ENCODE results near the gene ZNF117. TPM values are rescaled to one million over a fixed set of nuclear protein-coding genes. Genes with fewer than 3 reads are reported as not detected.
A peak's percentile ranks its signal among the peaks of the same experiment; 100 is the strongest.

Gene ZNF117
- total and polyA plus RNA-seq, 9 of the 15 experiments (the other 6 are each of a cell fraction or from before 2014, with no cell fraction given) = 2.5 to 18.9 (median 14.1) TPM

DNA sequence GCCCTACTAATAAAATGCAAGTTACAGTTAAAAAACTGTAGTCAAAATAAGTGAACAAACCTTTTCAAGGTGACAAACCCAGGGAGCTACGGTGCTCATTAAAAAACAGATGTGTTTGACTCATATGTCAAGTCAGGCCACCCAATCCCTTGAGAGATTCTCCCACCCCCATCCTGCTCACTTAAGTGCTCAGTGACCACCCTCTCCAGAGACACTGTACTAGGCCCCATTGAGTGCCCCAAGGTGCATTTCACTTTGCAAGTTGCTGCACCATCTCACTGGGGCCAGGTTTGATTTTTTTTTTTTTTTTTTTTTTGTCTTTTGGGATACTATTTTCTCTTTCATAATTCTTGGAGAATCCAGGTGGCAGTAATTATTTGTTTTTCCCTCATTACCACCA lies 13.7 kb upstream of the ZNF117 start:
- WGBS (ENCODE audit: insufficient coverage, low coverage, missing lambda C conversion rate) = 19% methylated on average over 1 of the region's 1 CpG
- ATAC-seq (peak; percentile 5; the same call in 1 of the 3 replicates), DNase-seq (ENCODE audit: extremely low read depth in 1 of 4, low spot score in 3 of 4) (peak in 3 of 4 experiments; percentile 20 to 61 (median 42)), FAIRE-seq (no peak)
- H3K79me2 ChIP-seq (ENCODE audit: control insufficient read depth, insufficient read depth, low read length) = peaks cover 63% of the 10 kb centered on the region
- in situ Hi-C loops (cut with MboI) (no loop called here), intact Hi-C loops (cut with micrococcal nuclease) (no loop called here)
- H3K9me1 ChIP-seq (ENCODE audit: control insufficient read depth, insufficient read depth, low read length) = no peaks in the 10 kb centered on the region
- H2AFZ ChIP-seq (ENCODE audit: low read depth, low read length) = no peak overlapping the region
- POLR2A ChIA-PET = interaction anchor here (0.6 kb wide), 1 partner anchor 8 kb away, joined by 4 read pairs; no protein-coding TSS in a partner anchor
- H3K4me1 ChIP-seq (replicated peaks in 1 of 2; ENCODE audit: control insufficient read depth in 2 of 2, insufficient read depth in 2 of 2, low read length in 2 of 2) = peaks cover 24 to 36% of the 10 kb centered on the region in 2 experiments; a peak in 4 of 5 replicates
- BruUV-seq (replicated peaks) = no TSS peak
- H3K36me3 ChIP-seq (ENCODE audit: control insufficient read depth, insufficient read depth, low read length) = peaks cover 31% of the 10 kb centered on the region
- CTCF ChIA-PET (ENCODE audit: low intra/inter-chr PET ratio) = no interaction called here
- H3K4me3 ChIP-seq = 0 out of 2 replicates have a peak overlapping the region, but pooled peaks have one; percentile 74
- H3K27ac ChIP-seq (ENCODE audit: extremely low read depth, low read depth, low read length) = no peak overlapping the region
- no peaks in the 10 kb centered on the region for H4K20me1 ChIP-seq (replicated peaks; ENCODE audit: control insufficient read depth, insufficient read depth, low read length)
- H3K27me3 ChIP-seq (ENCODE audit: control insufficient read depth in 2 of 2, insufficient read depth in 2 of 2, low read length in 2 of 2) = no peaks in the 10 kb centered on the region
- H3K9ac ChIP-seq (ENCODE audit: insufficient read depth in 1 of 2, low read depth in 2 of 2, low read length in 2 of 2) = peak overlapping the region in 1 of 2 experiments; percentile 83; a peak in 2 of 4 replicates
- H3K9me3 ChIP-seq (replicated peaks; ENCODE audit: control insufficient read depth, insufficient read depth, low read depth, low read length) = peaks cover 17% of the 10 kb centered on the region
- peak overlapping the region; percentile 90 for H3K4me2 ChIP-seq (ENCODE audit: insufficient read depth, low read length)
- peak; percentile 9; the same call in 1 of the 2 replicates for TF ChIP-seq EP400 (IDR thresholded peaks at IDR 0.05)
- TF ChIP-seq AFF4 (CRISPR knock-in tag; IDR thresholded peaks at IDR 0.05) = 0 out of 2 replicates have a peak, but pooled peaks have one; percentile 36
- TF ChIP-seq TBL1XR1 (IDR thresholded peaks at IDR 0.05; ENCODE audit: low read length in 2 of 2) = no peak
- TF ChIP-seq FOXA1 (IDR thresholded peaks at IDR 0.05; ENCODE audit: borderline replicate concordance) = no peak
- TF ChIP-seq, protein P1, sequence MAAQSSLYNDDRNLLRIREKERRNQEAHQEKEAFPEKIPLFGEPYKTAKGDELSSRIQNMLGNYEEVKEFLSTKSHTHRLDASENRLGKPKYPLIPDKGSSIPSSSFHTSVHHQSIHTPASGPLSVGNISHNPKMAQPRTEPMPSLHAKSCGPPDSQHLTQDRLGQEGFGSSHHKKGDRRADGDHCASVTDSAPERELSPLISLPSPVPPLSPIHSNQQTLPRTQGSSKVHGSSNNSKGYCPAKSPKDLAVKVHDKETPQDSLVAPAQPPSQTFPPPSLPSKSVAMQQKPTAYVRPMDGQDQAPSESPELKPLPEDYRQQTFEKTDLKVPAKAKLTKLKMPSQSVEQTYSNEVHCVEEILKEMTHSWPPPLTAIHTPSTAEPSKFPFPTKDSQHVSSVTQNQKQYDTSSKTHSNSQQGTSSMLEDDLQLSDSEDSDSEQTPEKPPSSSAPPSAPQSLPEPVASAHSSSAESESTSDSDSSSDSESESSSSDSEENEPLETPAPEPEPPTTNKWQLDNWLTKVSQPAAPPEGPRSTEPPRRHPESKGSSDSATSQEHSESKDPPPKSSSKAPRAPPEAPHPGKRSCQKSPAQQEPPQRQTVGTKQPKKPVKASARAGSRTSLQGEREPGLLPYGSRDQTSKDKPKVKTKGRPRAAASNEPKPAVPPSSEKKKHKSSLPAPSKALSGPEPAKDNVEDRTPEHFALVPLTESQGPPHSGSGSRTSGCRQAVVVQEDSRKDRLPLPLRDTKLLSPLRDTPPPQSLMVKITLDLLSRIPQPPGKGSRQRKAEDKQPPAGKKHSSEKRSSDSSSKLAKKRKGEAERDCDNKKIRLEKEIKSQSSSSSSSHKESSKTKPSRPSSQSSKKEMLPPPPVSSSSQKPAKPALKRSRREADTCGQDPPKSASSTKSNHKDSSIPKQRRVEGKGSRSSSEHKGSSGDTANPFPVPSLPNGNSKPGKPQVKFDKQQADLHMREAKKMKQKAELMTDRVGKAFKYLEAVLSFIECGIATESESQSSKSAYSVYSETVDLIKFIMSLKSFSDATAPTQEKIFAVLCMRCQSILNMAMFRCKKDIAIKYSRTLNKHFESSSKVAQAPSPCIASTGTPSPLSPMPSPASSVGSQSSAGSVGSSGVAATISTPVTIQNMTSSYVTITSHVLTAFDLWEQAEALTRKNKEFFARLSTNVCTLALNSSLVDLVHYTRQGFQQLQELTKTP (IDR thresholded peaks at IDR 0.05; ENCODE audit: low read depth in 1 of 2, partially characterized antibody in 2 of 2) = peak in 1 of 2 experiments; percentile 19
- TF ChIP-seq MAZ (CRISPR knock-in tag; conservative IDR thresholded peaks at IDR 0.05 in 1 of 2, IDR thresholded peaks at IDR 0.05 in 1 of 2) = no peak
- TF ChIP-seq, protein P2, sequence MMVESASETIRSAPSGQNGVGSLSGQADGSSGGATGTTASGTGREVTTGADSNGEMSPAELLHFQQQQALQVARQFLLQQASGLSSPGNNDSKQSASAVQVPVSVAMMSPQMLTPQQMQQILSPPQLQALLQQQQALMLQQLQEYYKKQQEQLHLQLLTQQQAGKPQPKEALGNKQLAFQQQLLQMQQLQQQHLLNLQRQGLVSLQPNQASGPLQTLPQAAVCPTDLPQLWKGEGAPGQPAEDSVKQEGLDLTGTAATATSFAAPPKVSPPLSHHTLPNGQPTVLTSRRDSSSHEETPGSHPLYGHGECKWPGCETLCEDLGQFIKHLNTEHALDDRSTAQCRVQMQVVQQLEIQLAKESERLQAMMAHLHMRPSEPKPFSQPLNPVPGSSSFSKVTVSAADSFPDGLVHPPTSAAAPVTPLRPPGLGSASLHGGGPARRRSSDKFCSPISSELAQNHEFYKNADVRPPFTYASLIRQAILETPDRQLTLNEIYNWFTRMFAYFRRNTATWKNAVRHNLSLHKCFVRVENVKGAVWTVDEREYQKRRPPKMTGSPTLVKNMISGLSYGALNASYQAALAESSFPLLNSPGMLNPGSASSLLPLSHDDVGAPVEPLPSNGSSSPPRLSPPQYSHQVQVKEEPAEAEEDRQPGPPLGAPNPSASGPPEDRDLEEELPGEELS (CRISPR knock-in tag; IDR thresholded peaks at IDR 0.05; ENCODE audit: borderline replicate concordance) = no peak
- TF ChIP-seq POLR2H (tag; IDR thresholded peaks at IDR 0.05; ENCODE audit: low read depth) = peak; percentile 34; the same call in 1 of the 2 replicates
- TF ChIP-seq TFAP4 (CRISPR knock-in tag; IDR thresholded peaks at IDR 0.05; ENCODE audit: borderline replicate concordance) = 0 out of 2 replicates have a peak, but pooled peaks have one; percentile 25

Measured in K562 (cell line).